ENCODE data around the gene FAM107B. TPM values are rescaled to one million over a fixed set of nuclear protein-coding genes. Genes with fewer than 3 reads are reported as not detected.

Gene FAM107B
- total and polyA plus RNA-seq, 2 of the 13 experiments (the other 11 are each of a cell fraction or from before 2014, with no cell fraction given) = 15.7 to 24.8 TPM

- TF ChIP-seq, protein P1, sequence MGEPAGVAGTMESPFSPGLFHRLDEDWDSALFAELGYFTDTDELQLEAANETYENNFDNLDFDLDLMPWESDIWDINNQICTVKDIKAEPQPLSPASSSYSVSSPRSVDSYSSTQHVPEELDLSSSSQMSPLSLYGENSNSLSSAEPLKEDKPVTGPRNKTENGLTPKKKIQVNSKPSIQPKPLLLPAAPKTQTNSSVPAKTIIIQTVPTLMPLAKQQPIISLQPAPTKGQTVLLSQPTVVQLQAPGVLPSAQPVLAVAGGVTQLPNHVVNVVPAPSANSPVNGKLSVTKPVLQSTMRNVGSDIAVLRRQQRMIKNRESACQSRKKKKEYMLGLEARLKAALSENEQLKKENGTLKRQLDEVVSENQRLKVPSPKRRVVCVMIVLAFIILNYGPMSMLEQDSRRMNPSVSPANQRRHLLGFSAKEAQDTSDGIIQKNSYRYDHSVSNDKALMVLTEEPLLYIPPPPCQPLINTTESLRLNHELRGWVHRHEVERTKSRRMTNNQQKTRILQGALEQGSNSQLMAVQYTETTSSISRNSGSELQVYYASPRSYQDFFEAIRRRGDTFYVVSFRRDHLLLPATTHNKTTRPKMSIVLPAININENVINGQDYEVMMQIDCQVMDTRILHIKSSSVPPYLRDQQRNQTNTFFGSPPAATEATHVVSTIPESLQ (CRISPR knock-in tag; conservative IDR thresholded peaks at IDR 0.05) = no peak
- TF ChIP-seq KMT2B (CRISPR knock-in tag; IDR thresholded peaks at IDR 0.05) = no peak
These were observed 26.3 kb downstream of the FAM107B start (continued) for GRCh38 chr10:14748441-14748840.

GRCh38 chr10:14742815-14743214 is 31.9 kb downstream of the FAM107B start:
- no TSS peak for BruUV-seq (replicated peaks)
- ATAC-seq (no peak), DNase-seq (ENCODE audit: low spot score) (no peak), FAIRE-seq (no peak)
- Histone ChIP-seq H3K9me3 (ENCODE audit: low read length) (no peaks in the 10 kb centered on the region), H3K27me3 (ENCODE audit: control insufficient read depth in 1 of 2, insufficient read depth in 2 of 2, low read length in 2 of 2) (peaks cover 1 to 3% of the 10 kb centered on the region in 2 experiments; a peak in 1 of 5 replicates), H4K20me1 (ENCODE audit: insufficient read depth, low read length) (no peaks in the 10 kb centered on the region), H3K4me1 (ENCODE audit: insufficient read depth, low read length) (no peaks in the 10 kb centered on the region), H3K27ac (ENCODE audit: extremely low read length, insufficient read depth, low read length) (no peak overlapping the region), H3K9ac (ENCODE audit: insufficient read depth, low read depth, low read length) (no peak overlapping the region), H3K4me3 (replicated peaks in 1 of 3; ENCODE audit: insufficient read depth in 1 of 3, low read depth in 2 of 3, low read length in 3 of 3) (no peak overlapping the region), H3K79me2 (ENCODE audit: insufficient read depth, low read length) (no peaks in the 10 kb centered on the region), H3K4me2 (ENCODE audit: low read depth, low read length) (no peak overlapping the region), H3K36me3 (replicated peaks in 1 of 2; ENCODE audit: control insufficient read depth in 1 of 2, insufficient read depth in 2 of 2, low read length in 2 of 2) (no peaks in the 10 kb centered on the region), H2AFZ (ENCODE audit: low read length) (no peak overlapping the region)
- 2% methylated on average over 3 of the region's 3 CpGs for WGBS (ENCODE audit: low lambda C conversion rate)
- POLR2A ChIA-PET = no interaction called here
- in situ Hi-C loops (cut with HindIII; ENCODE audit: extremely low pct_ligation_motif_present, low pct_unique_long_range_greater_than_20kb) = no loop called here
- CTCF ChIA-PET (ENCODE audit: low intra/inter-chr PET ratio, low total read pairs) = no interaction called here
- no peak for TF ChIP-seq PHF21A (CRISPR knock-in tag; IDR thresholded peaks at IDR 0.05)
- TF ChIP-seq ZNF569 (CRISPR knock-in tag; IDR thresholded peaks at IDR 0.05; ENCODE audit: borderline replicate concordance) = no peak
- intact Hi-C loops (cut with micrococcal nuclease; ENCODE audit: unreplicated experiment) = no loop called here

- no peaks in the 10 kb centered on the region for H3K36me3 ChIP-seq (replicated peaks in 1 of 2; ENCODE audit: control insufficient read depth in 1 of 2, insufficient read depth in 2 of 2, low read length in 2 of 2)
- 0% methylated on average over 1 of the region's 1 CpG for WGBS (ENCODE audit: low lambda C conversion rate)
- H3K27ac ChIP-seq (ENCODE audit: extremely low read length, insufficient read depth, low read length) = no peak overlapping the region
- H3K79me2 ChIP-seq (ENCODE audit: insufficient read depth, low read length) = no peaks in the 10 kb centered on the region
- H3K4me1 ChIP-seq (ENCODE audit: insufficient read depth, low read length) = no peaks in the 10 kb centered on the region
- no TSS peak for BruUV-seq (replicated peaks)
- DNase-seq (ENCODE audit: low spot score) (no peak), ATAC-seq (no peak), FAIRE-seq (no peak)
- no peak overlapping the region for H3K4me3 ChIP-seq (replicated peaks in 1 of 3; ENCODE audit: insufficient read depth in 1 of 3, low read depth in 2 of 3, low read length in 3 of 3)
- H3K27me3 ChIP-seq (ENCODE audit: control insufficient read depth in 1 of 2, insufficient read depth in 2 of 2, low read length in 2 of 2) = peaks cover 1 to 3% of the 10 kb centered on the region in 2 experiments; a peak in 1 of 5 replicates
- ChIA-PET POLR2A (no interaction called here), CTCF (ENCODE audit: low intra/inter-chr PET ratio, low total read pairs) (no interaction called here)
- no peaks in the 10 kb centered on the region for H3K9me3 ChIP-seq (ENCODE audit: low read length)
- H4K20me1 ChIP-seq (ENCODE audit: insufficient read depth, low read length) = no peaks in the 10 kb centered on the region
- H3K9ac ChIP-seq (ENCODE audit: insufficient read depth, low read depth, low read length) = no peak overlapping the region
- TF ChIP-seq YEATS4 (CRISPR knock-in tag; IDR thresholded peaks at IDR 0.05; ENCODE audit: borderline replicate concordance) = no peak
- no peak for TF ChIP-seq HOXD1 (CRISPR knock-in tag; IDR thresholded peaks at IDR 0.05)
- no peak for TF ChIP-seq ETV5 (CRISPR knock-in tag; IDR thresholded peaks at IDR 0.05; ENCODE audit: borderline replicate concordance)
- no peak for TF ChIP-seq ZNF3 (CRISPR knock-in tag; IDR thresholded peaks at IDR 0.05)
- TF ChIP-seq ZNF142 (CRISPR knock-in tag; IDR thresholded peaks at IDR 0.05) = no peak
- in situ Hi-C loops (cut with HindIII; ENCODE audit: extremely low pct_ligation_motif_present, low pct_unique_long_range_greater_than_20kb) (no loop called here), intact Hi-C loops (cut with micrococcal nuclease; ENCODE audit: unreplicated experiment) (no loop called here)
- H3K4me2 ChIP-seq (ENCODE audit: low read depth, low read length) = no peak overlapping the region
- no peak overlapping the region for H2AFZ ChIP-seq (ENCODE audit: low read length)
These were observed 32.3 kb downstream of the FAM107B start for GRCh38 chr10:14742382-14742781.
